HEK293 (cell line): ENCODE results near the gene SERTAD1.

ENCODE experiments used
- GLI4 ChIP-seq: fragments of 450-650 bp; formaldehyde crosslinking; IDR thresholded peaks from 2 replicates; pipeline ENCODE4 v1.5.1; 2016; ENCODE audit warnings: missing biosample characterization, missing genetic modification characterization
- ZNF23 ChIP-seq: fragments of 450-650 bp; formaldehyde crosslinking; IDR thresholded peaks from 2 replicates; pipeline ENCODE4 v1.5.1; 2016; ENCODE audit warnings: missing biosample characterization, missing genetic modification characterization, borderline replicate concordance
- ZNF274 ChIP-seq, 2 experiments: fragments of 200-500 bp in 1 of 2; fragments of 450-650 bp in 1 of 2; sonication (Bioruptor generic) in 1 of 2; formaldehyde crosslinking in 1 of 2; IDR thresholded peaks; 2 replicates each; pipeline versions ENCODE4 v1.5.1 to v1.6.1; 2014 to 2016; ENCODE audit warnings: borderline replicate concordance in 1 of 2, inconsistent platforms in 1 of 2, low read length in 1 of 2, missing biosample characterization in 1 of 2, missing genetic modification characterization in 1 of 2
- ZNF639 ChIP-seq: fragments of 450-650 bp; formaldehyde crosslinking; IDR thresholded peaks from 2 replicates; pipeline ENCODE4 v1.5.1; 2016; ENCODE audit warnings: missing biosample characterization, missing genetic modification characterization
- TF ChIP-seq, protein P1 (sequence below): fragments of 450-650 bp; formaldehyde crosslinking; IDR thresholded peaks from 2 replicates; pipeline ENCODE4 v1.5.1; 2016; ENCODE audit warnings: missing biosample characterization, missing genetic modification characterization

GRCh38 chr19:40452016-40452415 is 26.2 kb upstream of the SERTAD1 start:
- TF ChIP-seq ZNF23 (tag by site-specific recombination) (no peak), ZNF639 (tag by site-specific recombination) (no peak), GLI4 (no peak), ZNF274 (IDR thresholded peaks at IDR 0.05; ENCODE audit: low read length) (no peak), ZNF274 (tag by site-specific recombination; IDR thresholded peaks at IDR 0.05; ENCODE audit: borderline replicate concordance) (no peak)
- TF ChIP-seq, protein P1, sequence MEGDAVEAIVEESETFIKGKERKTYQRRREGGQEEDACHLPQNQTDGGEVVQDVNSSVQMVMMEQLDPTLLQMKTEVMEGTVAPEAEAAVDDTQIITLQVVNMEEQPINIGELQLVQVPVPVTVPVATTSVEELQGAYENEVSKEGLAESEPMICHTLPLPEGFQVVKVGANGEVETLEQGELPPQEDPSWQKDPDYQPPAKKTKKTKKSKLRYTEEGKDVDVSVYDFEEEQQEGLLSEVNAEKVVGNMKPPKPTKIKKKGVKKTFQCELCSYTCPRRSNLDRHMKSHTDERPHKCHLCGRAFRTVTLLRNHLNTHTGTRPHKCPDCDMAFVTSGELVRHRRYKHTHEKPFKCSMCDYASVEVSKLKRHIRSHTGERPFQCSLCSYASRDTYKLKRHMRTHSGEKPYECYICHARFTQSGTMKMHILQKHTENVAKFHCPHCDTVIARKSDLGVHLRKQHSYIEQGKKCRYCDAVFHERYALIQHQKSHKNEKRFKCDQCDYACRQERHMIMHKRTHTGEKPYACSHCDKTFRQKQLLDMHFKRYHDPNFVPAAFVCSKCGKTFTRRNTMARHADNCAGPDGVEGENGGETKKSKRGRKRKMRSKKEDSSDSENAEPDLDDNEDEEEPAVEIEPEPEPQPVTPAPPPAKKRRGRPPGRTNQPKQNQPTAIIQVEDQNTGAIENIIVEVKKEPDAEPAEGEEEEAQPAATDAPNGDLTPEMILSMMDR (tag by site-specific recombination): no peak
